Jurkat, Clone E6-1 (cell line): Measurements from ENCODE around the gene RPP30.
A peak's percentile ranks its signal among the peaks of the same experiment; 100 is the strongest.
"Not testable (repeated sequence)": the region's sequence is repeated elsewhere in the genome, so short reads cannot be mapped to it uniquely, and the experiment has no call there.

Experiments used
- DNase-seq: peaks from one replicate; pipeline ENCODE4 v3.0.0-alpha.2; 2011; ENCODE audit warnings: low read depth, low spot score
- H3K4me3 ChIP-seq: 2 replicates; pipeline ENCODE4 v1.5.1; 2011; ENCODE audit warnings: mild to moderate bottlenecking, low read length, control low read depth, moderate library complexity

The RPP30 gene

DNA sequence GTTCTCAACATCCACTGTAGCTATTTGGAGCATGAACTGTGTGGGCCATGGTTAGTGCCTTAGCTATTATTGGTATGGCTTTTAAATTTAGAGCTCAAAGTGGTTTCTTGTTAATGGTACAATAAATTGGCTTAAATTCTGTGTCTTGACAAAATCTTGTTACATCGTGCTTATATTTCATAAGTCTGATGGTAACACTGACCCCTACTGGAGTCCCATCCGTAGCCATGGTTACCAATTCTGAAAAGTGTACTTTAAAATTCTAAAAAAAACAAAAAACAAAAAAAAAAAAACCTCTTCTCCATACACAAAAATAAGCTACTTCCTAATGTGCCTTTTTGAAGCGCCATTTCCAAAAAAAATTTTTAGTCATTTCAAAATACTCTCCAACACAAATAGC, 6.4 kb upstream of the RPP30 start:
- H3K4me3 ChIP-seq = no peak overlapping the region
- DNase-seq = no peak

DNA sequence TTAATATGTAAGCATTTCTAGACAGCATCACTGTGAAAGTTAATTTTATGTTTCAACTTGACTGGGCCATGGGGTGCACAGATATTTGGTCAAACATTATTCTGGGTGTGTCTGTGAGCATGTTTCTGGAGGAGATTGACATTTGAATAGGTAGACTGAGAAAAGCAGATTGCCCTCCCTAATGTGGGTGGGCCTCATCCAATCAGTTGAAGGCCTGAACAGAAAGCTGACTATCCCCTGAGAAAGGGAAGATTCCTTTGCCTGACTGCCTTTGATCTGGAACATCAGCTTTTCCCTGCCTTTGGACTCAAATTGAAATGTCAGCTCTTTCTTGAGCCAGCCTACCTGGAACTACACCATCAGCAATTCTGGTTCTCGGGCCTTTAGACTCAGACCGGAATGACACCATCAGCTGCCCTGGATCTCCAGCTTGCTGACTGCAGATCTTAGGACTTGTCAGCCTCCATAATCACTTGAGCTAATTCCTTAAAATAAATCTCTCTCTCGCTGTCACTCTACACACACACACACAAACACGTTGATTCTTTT, 5.7 kb upstream of the RPP30 start:
- no peak for DNase-seq
- H3K4me3 ChIP-seq = no peak overlapping the region

DNA sequence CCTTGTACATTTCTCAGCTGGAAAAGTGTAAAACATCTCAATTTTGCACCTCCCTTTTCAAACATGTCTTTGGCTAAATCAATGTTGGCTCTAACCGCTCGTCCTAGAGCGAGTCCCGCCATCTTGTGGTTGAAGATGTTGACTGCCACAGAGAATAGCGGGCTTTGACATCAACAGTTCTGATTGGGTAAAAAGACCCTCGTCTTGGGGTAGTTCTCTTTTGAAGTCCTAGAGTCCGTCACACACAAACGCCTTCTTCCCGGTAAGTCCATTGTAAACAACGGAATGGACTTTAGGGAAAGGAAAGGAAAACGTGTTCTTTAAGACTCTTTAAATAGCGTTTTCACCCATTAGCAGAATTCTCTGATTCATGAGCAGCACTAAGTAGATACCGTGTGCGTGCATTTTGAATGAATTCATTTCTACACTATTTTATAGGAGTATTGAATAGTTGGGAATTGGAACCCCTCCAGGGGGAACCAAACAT, 452 bp upstream of the RPP30 start:
- peak overlapping the region; percentile 98 for H3K4me3 ChIP-seq
- peak; percentile 69 for DNase-seq

DNA sequence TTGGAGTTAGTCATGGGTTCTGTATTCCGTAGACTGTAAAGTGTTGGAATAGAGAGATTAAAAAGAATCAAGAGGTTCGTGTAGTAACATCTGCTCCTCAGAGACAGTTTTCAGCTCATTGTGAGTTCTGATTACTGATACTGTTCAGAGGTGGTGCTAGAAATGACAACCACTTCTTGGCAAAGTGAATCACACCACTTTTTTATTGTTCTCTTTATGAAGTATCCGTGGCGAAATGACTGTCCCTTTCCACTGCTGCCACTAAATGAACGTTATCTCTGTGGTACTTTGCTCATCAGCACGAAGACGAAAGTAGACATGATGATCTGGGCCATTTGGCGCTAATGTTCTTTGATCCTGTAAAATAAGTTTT, 860 bp downstream of the RPP30 start:
- peak overlapping the region; percentile 98 for H3K4me3 ChIP-seq
- DNase-seq = no peak

- H3K4me3 ChIP-seq = no peak overlapping the region
- DNase-seq = no peak
These were observed 7.3 kb downstream of the RPP30 start for GRCh38 chr10:90879062-90879461.

GRCh38 chr10:90880059-90880719, 8.4 kb downstream of the RPP30 start:
- not testable (repeated sequence) for H3K4me3 ChIP-seq
- peak; percentile 67 for DNase-seq

DNA sequence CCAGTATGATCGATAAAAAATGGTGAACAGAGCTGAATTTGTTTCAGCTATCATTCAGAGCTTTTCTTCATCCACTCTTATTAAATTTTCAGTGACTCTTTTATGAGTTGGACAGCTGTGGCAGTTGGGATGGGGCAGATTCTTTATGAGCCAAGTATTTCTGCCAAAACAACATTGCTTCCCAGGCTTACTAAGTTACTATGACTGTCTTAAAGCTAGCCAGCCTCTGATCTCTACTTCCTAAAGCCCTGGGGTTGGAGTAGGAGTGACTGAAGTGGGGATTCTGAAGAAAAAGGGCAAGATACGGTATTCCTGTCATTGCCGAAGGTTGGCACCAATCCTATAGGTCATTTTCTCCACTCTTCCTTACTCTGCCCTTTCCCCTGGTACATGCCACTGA, 12.7 kb downstream of the RPP30 start:
- no peak overlapping the region for H3K4me3 ChIP-seq
- DNase-seq = no peak

DNA sequence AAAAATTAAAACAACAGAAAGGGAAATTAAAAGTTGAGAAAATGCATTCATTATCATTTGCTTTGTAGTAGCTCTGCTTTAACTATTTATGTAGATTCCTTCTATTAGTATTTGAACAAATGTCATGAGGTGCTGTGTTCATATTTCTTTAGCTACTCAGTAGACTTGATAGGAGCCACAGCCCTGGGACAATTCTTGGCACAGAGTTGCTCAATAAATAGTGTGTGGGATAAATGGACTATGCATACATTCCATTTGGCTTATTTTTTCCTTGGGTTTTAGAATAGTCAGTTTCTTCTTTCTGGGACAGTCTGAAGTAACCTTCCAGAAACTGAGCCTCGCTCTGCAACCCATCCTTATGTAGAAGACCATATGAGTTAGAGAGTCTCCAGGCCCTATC, 13.4 kb downstream of the RPP30 start:
- no peak for DNase-seq
- H3K4me3 ChIP-seq = no peak overlapping the region

DNA sequence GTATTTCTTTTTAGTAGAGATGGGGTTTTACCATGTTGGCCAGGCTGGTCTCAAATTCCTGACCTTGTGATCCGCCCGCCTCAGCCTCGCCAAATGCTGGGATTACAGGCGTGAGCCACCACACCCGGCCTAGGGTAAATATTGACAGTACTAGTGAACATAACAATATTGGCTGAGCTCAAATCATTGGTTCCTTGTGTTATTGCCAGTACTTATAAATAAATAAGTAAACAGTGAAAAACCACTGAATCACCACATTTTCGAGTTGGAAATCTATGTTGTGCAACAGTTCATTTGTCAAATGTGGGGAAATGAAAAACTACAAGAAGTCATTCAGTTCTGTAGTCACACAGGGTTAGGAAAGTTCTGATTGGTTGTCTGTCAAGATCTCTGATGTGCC, 15.8 kb downstream of the RPP30 start:
- no peak overlapping the region for H3K4me3 ChIP-seq
- DNase-seq = no peak

DNA sequence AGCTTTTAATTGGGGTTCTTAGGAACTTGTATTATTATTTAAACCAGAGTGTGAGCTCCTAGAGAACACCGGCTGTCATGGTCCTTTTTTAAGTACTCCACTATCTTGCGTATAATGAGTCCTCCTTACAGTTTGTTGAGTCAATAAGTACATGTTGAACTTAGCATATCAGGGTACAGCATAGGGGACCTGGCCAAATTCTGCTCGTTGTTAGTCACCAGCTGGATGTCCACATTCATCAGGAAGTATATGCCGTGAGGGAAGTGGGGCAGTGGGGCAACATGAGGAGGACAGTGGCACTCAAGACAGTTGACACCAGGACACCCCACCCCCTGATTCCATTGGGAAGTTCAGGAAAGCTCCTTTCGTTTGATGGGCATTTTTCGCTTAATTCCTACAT, 16.6 kb downstream of the RPP30 start:
- DNase-seq = no peak
- H3K4me3 ChIP-seq = no peak overlapping the region

- H3K4me3 ChIP-seq = no peak overlapping the region
These were observed 17.9 kb downstream of the RPP30 start for GRCh38 chr10:90889636-90890035.

GRCh38 chr10:90890347-90890746, 18.6 kb downstream of the RPP30 start:
- DNase-seq = no peak
- H3K4me3 ChIP-seq = no peak overlapping the region

More at GRCh38 chr10:90889636-90890035, 17.9 kb downstream of the RPP30 start:
- DNase-seq = no peak

GRCh38 chr10:90893190-90893589, 21.4 kb downstream of the RPP30 start:
- DNase-seq = no peak
- no peak overlapping the region for H3K4me3 ChIP-seq

DNA sequence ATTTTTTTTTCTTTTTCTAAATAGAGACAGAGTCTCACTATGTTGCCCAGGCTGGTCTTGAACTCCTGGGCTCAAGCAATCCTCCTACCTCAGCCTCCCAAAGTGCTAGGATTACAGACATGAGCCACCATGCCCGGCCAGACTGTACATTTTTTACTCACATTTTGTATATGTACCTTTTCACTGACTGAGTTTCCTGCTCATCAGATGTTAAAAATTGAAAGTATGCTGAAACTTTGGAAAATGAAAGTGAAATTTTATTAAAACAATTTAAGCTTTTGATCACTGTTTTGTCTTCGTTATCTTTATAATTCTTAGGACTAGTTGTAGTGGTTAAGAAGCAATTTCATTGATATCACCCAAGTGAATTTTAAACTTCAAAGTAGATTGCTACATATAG, 25.1 kb downstream of the RPP30 start:
- DNase-seq, H3K4me3 ChIP-seq: not testable (repeated sequence)

- no peak for DNase-seq
- no peak overlapping the region for H3K4me3 ChIP-seq
These were observed 34.2 kb downstream of the RPP30 start for GRCh38 chr10:90905925-90906324.

DNA sequence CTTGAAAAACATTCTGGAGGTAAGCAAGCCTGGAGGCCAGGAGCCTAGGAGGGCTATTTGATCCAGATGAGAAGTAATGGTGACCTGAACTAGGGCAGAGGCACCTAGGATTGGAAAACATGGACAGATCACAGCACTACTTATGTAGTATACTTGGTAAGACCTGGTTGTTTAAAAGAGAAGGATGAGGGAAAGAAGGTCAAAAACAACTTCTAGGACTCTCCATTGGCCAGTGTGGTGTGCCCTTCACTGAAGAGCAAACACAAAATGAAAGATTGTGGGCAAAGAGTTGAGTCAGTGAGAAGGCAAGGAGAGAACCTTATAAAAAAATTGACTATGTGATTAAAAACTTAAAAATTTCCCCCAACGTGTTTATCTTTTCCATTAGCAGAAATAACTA, 34.8 kb downstream of the RPP30 start:
- H3K4me3 ChIP-seq = no peak overlapping the region
- DNase-seq = no peak

DNA sequence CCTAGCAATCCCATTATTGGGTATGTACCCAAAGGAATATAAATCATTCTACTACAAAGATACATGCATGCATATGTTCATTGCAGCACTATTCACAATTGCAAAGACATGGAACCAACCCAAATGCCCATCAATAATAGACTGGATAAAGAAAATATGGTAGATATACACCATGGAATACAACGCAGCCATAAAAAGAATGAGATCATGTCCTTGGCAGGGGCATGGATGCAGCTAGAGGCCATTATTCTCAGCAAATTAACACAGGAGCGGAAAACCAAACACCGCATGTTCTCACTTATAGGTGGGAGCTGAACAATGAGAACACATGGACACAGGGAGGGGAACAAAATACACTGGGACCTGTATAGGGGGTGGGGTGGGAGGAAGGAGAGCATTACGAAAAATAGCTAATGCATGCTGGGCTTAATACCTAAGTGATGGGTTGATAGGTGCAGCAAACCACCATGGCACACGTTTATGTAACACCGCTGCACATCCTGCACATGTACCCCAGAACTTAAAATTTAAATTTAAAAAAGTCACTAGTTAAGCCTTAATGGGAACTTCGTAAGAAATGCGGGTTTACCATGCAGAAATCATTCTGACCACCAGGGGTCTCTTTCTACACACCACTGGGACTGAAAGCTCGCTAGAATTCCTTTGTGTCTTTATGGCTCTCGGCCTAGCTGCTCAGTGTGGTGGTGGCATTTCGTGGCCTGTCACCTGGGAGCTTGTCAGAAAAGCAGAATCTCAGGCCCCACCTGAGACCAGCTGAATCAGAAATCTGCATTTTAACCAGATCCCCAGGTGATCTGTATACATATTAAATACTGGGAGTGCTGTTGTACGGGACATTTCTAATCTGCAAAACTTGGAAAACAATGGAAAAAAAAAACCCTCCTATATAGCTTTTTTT, 39.6 kb downstream of the RPP30 start:
- peak; percentile 89 for DNase-seq
- H3K4me3 ChIP-seq = no peak overlapping the region

GRCh38 chr10:90912174-90912573, 40.4 kb downstream of the RPP30 start:
- no peak for DNase-seq
- H3K4me3 ChIP-seq = no peak overlapping the region

DNA sequence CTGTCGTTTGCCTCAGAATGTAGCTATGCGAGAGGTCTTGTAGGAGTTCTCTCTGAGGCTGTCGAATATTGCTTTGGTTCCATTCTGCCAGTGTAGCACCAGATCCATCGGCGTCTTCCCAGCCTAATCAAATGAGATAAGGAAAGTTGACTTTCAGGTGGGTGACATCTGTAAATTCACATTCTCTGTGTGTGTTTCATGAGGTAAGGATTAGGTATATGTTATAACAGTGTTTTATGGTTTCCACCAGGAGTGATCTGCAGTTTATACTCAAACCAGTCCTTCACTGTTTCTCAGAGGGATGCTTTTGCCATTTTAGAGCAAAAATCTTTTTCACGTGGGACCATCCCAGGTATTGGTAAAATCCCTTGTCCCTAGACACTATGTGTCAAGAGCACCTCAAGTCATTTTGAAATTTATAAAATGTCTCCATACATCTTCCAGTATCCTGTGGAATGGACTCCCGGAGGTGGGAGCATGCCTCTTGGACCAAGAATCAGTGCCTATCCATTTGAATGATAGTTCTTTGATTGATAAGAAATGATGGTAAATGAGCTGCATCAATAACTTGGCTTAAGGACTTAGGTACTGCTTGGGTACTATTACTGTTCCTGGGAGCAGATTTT, 41.2 kb downstream of the RPP30 start:
- no peak for DNase-seq
- no peak overlapping the region for H3K4me3 ChIP-seq
